GM19043 (cell line): Measurements from ENCODE around the gene NMUR1.
A peak's percentile ranks its signal among the peaks of the same experiment; 100 is the strongest.

Source experiments
- ATAC-seq: cut with Tn5 transposase; IDR thresholded peaks from one replicate; pipeline ENCODE4 v1.9.1; 2021; ENCODE audit warnings: low read depth; ENCODE audit not compliant: unreplicated experiment

The NMUR1 gene

DNA sequence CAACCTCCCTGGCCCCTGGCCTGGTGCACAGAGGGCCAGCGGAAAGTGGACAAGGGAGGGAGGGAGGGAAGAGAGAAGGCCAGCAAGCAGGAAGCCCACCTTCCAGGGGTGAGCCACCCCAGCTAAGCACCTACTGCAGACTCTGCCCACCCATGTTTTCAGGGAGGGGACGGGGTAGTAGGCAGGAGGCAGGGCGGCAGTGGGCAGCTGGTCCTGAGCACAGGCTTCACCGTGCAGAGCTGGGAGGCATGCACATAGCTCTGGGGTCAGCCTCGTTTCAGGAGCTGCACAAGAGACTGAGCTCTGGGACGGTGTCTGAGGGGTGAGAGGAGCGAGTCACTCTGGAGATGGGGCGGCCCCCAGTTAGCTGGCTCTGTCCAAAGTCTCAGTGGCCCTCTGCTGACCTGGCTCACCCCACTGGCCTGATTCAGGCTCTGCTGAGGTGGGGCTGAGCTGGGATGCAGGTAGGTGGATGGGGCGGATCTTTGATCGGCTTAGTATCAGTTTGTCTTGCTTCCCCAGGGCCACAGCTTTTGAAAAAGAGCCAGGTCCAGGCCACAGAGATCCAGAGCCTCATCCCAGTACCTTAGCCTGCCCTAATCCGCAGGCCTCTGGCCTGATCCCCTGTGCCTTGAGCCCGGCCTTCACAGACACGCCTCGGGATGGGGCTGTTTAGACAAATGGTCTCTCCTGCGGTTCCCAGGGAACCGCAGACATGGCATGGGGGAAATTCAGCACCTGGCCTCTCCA is 3.7 kb downstream of the NMUR1 start:
- no peak for ATAC-seq

DNA sequence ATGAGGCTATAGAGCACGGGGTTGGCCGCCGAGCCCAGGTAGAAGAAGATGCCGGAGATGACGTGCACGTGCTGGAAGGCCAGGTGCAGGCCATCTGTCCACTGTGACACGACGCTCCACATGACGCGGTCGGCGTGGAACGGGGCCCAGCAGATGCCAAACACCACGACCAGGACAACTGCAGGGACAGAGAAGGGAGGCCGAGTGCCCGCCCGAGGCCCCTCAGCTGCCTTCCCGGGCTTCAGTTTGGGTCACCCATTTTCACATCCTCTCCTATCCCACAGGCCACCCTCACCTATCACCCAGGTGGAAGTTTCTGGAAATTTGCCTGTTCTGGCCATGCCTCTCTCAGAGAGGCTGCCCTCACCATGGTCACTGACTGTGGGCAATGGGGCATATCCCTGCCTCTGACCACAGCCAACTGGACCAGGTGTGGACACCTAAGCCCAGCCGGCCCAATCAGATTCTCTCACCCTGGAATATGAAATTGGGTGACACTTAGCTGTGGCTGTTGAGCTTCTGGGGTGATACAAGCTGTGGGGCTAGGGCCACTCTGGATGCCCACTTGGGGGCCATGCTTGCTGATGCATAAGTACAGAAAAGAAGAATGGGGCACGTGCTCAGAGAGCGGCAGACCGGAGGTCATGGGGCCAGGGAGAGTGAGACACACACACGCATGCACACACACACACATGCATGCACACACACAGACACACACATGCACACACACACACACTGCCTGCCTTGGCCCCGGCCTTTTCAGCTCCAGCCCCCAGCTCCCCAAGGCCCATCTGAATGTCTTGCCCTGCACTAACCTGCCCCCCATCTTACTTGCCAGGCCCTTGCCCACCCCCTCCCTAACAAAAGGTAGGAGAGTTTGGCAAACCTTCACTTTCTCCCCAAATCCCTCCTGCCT is 4.7 kb downstream of the NMUR1 start:
- ATAC-seq, result no peak

- no peak for ATAC-seq
These were observed 5.6 kb downstream of the NMUR1 start for GRCh38 chr2:231524477-231525247.

GRCh38 chr2:231523451-231524285 is 6.6 kb downstream of the NMUR1 start:
- ATAC-seq, result no peak

DNA sequence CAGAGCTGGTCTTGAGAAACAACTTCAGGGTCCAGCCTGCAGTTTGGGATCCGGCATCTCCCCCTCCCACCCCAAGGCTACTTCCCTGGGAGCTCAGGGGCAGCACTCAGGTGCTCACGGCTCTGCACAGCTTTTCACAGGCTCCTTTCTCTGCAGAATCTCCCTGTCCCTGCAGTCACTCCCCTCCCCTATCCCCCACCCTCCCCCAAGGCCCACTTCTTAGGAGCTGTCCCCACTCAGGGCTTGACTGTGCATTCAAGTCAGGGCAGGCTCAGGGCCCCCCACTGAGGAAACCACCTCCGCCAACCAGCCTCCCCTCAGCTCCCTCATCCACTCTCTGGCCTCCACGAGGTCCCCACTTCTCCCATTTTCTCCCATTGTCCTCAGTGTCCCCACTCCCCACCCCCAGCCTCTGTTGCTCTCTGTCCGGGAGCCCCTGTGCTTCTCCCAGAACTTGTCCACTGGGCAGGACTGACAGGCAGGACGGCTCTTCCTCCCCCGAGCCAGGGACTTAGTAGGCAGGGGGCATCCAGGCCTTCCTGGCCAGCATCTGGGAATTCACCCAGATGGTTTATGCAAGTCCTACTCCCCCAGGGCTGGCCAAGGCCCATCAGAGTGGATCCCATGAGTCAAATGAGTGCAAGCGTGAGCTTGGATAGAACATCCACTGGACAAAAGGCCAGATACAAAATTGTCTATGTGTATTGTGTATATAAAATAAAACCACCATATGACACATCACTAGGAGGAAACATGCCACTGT is 7.6 kb downstream of the NMUR1 start:
- no peak for ATAC-seq

DNA sequence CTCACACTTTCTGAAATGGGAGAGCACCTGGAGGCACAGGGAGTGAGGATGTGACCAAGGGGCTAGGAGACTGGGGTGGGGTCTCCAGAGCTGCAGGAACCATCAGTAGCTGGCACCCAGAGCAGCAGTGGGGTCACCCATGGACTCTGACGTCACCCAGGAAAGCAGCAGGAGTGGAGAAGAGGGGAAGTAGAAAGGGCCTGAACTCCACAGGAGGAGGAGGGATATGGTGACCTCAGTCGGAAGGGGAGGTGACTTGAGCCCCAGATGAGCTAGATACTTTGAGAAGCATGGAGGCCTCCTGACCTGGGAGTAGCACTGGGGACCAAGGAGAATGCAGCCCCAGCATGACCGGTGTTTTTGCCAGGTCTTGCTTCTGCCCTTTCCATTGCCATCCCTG is 8.8 kb downstream of the NMUR1 start:
- ATAC-seq, result no peak

- no peak for ATAC-seq
These were observed 10.2 kb downstream of the NMUR1 start for GRCh38 chr2:231519975-231520555.

DNA sequence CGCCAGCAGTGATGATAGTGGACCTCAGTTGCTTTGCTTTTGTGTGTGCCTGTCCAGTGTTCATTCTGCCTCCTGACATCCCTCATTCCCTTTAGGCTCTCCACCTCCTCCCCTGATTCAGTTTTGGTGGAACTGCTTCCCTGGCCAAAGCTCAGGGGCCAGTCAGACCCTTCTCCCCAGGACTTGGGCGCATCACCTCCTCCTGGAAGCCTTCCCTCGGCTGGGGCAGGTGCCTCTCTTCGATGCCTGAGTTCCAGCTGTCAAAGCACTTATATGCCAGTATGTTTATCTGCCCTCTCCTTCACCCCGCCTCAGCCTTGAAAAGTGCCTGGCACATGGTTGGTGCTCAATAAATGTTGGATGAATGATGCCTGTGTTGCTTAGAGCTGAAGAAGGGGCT is 11.5 kb downstream of the NMUR1 start:
- ATAC-seq, result no peak

DNA sequence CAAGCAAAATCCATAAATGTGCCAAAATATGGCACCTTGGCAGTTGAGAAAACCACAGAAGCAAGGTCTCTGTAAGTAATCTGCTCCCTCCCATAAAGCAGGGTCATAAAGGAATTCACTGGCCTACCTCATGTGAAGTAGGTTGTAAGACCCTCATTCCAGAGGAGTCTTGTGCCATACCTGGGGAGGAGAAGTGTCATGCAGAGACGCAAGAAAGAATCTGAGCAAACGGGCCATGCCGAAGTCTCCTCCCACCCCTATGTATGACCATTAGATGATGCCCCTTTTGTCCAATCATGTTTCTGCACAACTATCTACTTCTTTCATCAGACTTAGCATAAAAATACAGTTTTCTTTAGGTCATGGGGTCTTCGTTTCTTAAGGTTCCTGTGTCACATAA is 14.6 kb downstream of the NMUR1 start:
- ATAC-seq, result no peak

GRCh38 chr2:231514951-231515297 is 15.3 kb downstream of the NMUR1 start:
- ATAC-seq, result no peak

DNA sequence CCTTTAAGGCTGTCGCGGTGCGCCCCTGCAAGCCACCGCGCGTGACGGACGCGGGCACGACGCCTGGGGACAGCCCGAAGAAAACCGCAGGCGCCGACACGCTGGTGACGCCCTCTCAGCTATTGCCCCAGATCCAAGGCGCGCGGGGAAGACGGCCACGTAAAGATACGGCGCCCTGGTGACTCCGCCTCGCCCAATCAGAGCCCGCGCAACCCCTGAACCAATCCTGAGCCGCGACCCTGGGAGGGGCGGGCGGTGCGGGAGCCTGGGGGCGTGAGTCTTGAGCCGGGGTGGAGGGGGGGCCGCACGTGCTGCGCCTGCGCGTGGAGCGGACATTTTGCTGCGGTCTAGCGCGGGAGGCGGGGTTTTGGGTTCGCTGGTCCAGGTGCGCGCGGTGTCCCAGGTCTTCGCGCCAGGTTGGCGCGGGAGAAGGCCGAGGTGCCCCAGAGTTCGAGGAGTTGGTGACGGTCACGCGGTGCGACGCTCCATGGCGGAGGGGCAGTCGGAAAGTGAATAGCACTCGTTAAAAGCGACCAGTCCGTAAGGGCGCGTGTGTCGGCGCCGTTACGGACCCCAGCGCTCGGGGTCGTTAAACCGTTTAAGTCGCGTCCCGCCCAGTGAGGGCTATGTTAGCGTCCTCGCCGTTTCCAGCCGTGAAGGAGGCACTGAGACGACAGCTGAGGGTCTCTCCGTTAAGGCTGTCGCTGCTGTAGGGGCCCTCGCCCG is 15.9 kb downstream of the NMUR1 start:
- ATAC-seq, result peak; percentile 99

DNA sequence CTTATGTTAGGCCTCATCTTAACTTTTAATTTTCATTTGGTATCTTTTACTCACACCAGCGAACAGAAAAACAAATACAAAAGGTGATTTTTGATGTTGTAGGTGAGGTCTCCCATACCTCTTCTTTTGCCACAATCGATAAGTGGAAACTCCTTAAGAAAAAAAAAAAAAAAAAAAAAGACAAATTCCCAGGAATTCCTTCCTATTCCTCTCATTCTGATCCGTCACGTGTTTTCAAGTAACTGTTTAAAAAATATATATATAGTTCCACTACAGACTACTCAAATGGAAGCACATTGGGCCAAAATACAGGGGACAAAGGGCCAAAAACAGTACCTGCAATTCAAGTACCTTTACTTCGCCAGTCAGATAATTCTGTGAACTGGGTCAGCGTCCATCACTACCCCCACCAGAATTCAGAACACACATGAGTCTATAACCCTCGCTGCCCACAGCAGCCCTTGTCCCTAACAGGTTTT is 16.5 kb downstream of the NMUR1 start:
- no peak for ATAC-seq

GRCh38 chr2:231512222-231512621 is 18.0 kb downstream of the NMUR1 start:
- ATAC-seq, result no peak

DNA sequence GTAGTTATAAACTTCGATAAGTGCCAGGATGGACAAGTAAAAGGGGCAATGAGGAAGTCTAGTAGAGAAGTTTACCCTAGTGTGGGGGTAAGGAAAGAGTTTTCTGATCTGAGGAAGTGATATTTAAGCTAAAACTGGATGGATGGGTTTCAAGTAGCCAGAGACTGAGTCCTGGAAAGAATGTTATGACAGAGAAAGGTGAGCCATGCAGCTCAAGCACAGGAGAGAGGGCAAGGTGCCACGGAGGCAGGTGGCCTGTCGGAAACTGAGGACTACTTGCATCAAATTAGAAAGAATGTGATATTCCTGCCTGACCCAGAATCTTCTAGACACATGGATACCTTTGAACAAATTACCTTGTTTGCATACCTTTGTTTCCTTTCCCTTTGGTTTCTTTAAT is 26.5 kb downstream of the NMUR1 start:
- no peak for ATAC-seq

DNA sequence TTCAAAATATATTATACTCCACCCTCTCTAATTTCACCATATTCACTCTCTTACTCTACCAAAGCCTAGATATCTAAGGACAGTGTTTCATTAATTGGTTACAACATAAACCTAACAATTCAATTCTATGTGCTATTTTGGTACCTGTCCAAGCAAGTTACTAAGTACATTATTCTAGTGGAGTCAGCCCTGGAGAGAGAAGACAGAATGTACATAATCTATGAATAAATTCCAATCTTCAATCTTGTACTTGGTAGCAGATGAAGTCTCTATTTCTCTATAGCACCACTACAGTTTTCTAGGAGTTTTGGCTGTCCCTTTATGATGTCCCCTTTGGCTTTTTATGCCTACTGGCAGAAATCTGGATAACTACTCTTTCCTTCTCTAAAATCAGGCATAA is 27.6 kb downstream of the NMUR1 start:
- no peak for ATAC-seq

DNA sequence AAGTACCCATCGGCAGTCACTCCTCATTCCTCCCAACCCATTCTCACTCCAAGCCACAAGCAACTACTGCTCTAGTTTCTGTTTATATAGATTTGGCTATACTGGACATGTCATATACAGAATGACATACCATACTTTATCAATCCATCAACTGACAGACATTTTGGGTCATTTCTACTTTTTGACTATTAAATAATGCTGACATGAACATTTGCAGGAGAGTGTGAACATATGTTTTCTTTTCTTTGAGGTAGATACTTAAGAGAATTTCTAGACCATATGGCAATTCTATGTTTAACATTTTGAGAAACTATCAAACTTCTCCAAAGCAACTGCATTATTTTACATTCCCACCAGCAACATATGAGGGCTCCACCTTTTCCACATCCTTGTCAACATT is 32.6 kb downstream of the NMUR1 start:
- ATAC-seq, result no peak

DNA sequence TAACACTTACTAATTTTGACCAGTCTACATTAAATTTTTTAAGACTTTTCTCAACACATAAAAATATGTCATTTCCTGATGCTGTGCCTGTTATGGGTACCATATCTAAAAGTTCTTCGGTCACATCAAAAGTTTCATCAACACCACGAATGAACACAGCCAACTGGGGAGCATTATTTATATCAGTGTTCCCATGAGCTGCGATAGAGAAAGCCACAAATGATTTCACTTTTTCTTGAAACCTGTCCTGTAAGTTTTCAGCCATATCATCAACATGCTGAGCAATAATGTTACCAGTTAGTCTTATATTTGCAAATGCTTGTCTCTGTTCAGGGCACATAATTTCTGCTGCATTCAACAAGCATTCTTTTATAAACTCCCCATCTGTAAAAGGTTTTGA is 35.6 kb downstream of the NMUR1 start:
- no peak for ATAC-seq

DNA sequence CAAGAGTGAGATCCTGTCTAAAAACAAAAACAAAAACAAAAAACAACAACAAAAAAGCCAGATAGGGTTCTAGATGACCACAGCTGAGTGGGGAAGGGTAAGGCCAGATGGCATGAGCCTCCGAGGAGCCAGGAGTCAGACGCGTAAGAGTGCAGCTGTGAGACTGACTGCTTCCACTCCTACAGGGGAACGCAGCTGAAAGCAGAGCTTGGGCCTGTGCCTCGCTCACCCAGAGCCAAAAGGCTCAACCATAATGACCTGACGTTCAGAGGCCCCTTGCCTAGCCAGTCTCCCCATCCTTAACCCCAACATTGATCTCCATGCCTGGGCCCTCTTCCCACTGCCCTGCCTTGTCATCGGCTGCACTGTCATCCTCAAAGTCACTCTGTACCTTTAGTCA is 39.4 kb downstream of the NMUR1 start:
- ATAC-seq, result no peak
